Smooth muscle cell (in vitro differentiated cells): ENCODE data around the gene CNTFR. TPM values are rescaled to one million over a fixed set of nuclear protein-coding genes. Genes with fewer than 3 reads are reported as not detected.

Experiments
- DNase-seq: peaks from one replicate; lab custom pipeline; 2025; ENCODE audit not compliant: unreplicated experiment; lab: John Stamatoyannopoulos, UW
- H2AFZ ChIP-seq: fragments of 200-600 bp; sonication (generic); 2 replicates; pipeline ENCODE4 v1.6.0; 2016; ENCODE audit warnings: antibody characterized with exemption, low read depth, mild to moderate bottlenecking
- H3F3A ChIP-seq: fragments of 200-600 bp; sonication (generic); 2 replicates; pipeline ENCODE4 v1.6.0; 2017; ENCODE audit warnings: antibody characterized with exemption, low read depth
- H3K27ac ChIP-seq: fragments of 200-600 bp; sonication (generic); 2 replicates; pipeline ENCODE4 v1.5.1; 2016; ENCODE audit warnings: low read depth, mild to moderate bottlenecking
- H3K27me3 ChIP-seq: fragments of 200-600 bp; sonication (generic); 2 replicates; pipeline ENCODE4 v1.6.1; 2016; ENCODE audit warnings: low read depth, mild to moderate bottlenecking
- H3K36me3 ChIP-seq: fragments of 200-600 bp; sonication (generic); 2 replicates; pipeline ENCODE4 v1.5.1; 2016; ENCODE audit warnings: low read depth
- H3K4me1 ChIP-seq: fragments of 200-600 bp; sonication (generic); 2 replicates; pipeline ENCODE4 v1.5.1; 2016; ENCODE audit warnings: low read depth
- H3K4me2 ChIP-seq: fragments of 200-600 bp; sonication (generic); 2 replicates; pipeline ENCODE4 v1.6.0; 2016; ENCODE audit warnings: mild to moderate bottlenecking
- H3K4me3 ChIP-seq: fragments of 200-600 bp; sonication (generic); 2 replicates; pipeline ENCODE4 v1.5.1; 2016; ENCODE audit warnings: mild to moderate bottlenecking
- H3K79me2 ChIP-seq: fragments of 200-600 bp; sonication (generic); 2 replicates; pipeline ENCODE4 v1.6.0; 2016; ENCODE audit warnings: low read depth, mild to moderate bottlenecking
- H3K9ac ChIP-seq: fragments of 200-600 bp; sonication (generic); 2 replicates; pipeline ENCODE4 v1.6.0; 2016; ENCODE audit warnings: low read depth
- H3K9me3 ChIP-seq: fragments of 200-600 bp; sonication (generic); replicated peaks from 2 replicates; pipeline ENCODE4 v1.5.1; 2016; ENCODE audit warnings: low read depth
- H4K20me1 ChIP-seq: fragments of 200-600 bp; sonication (generic); 2 replicates; pipeline ENCODE4 v1.6.0; 2016; ENCODE audit warnings: low read depth
- WGBS: methylation state at CpG from one replicate; pipeline ENCODE4 v1.1.7; 2016; ENCODE audit warnings: low lambda C conversion rate; 5-methylcytosine and 5-hydroxymethylcytosine counted together
- polyA plus RNA-seq: library from polyadenylated mRNA; unstranded; fragments of >200 nt; fragmentation: Nextera tagmentation; extraction: Ambion mirVana; gene quantifications from 2 replicates; pipeline ENCODE4 v1.2.1, GENCODE V29; 2016
- total RNA-seq: library from RNA; depleted of rRNA; stranded (reverse); fragments of >200 nt; gene quantifications from 2 replicates; pipeline ENCODE4 v1.2.3, GENCODE V29; 2014
- TF ChIP-seq, protein P1 (sequence below): fragments of 200-600 bp; sonication (generic); IDR thresholded peaks from 2 replicates; pipeline ENCODE4 v1.5.1; 2017; ENCODE audit warnings: borderline replicate concordance, mild to moderate bottlenecking, antibody characterized with exemption; ENCODE audit not compliant: insufficient read depth, poor library complexity, severe bottlenecking

Gene CNTFR
- total and polyA plus RNA-seq, 2 experiments from 2014 or later = 4.3 to 16.4 TPM

GRCh38 chr9:34506623-34507022, 82.9 kb downstream of the CNTFR start:
- Histone ChIP-seq H2AFZ (no peak overlapping the region), H3K27ac (no peak overlapping the region), H4K20me1 (no peaks in the 10 kb centered on the region), H3K4me2 (no peak overlapping the region), H3K27me3 (no peaks in the 10 kb centered on the region), H3F3A (no peaks in the 10 kb centered on the region), H3K9ac (no peak overlapping the region), H3K4me1 (no peaks in the 10 kb centered on the region), H3K4me3 (no peak overlapping the region), H3K9me3 (no peaks in the 10 kb centered on the region), H3K79me2 (no peaks in the 10 kb centered on the region), H3K36me3 (no peaks in the 10 kb centered on the region)
- WGBS = 95% methylated on average over 7 of the region's 7 CpGs
- TF ChIP-seq, protein P1, sequence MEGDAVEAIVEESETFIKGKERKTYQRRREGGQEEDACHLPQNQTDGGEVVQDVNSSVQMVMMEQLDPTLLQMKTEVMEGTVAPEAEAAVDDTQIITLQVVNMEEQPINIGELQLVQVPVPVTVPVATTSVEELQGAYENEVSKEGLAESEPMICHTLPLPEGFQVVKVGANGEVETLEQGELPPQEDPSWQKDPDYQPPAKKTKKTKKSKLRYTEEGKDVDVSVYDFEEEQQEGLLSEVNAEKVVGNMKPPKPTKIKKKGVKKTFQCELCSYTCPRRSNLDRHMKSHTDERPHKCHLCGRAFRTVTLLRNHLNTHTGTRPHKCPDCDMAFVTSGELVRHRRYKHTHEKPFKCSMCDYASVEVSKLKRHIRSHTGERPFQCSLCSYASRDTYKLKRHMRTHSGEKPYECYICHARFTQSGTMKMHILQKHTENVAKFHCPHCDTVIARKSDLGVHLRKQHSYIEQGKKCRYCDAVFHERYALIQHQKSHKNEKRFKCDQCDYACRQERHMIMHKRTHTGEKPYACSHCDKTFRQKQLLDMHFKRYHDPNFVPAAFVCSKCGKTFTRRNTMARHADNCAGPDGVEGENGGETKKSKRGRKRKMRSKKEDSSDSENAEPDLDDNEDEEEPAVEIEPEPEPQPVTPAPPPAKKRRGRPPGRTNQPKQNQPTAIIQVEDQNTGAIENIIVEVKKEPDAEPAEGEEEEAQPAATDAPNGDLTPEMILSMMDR = no peak
- no peak for DNase-seq

GRCh38 chr9:34505370-34506120, 84.0 kb downstream of the CNTFR start:
- TF ChIP-seq, protein P1 = no peak
- no peaks in the 10 kb centered on the region for H3K4me1 ChIP-seq
- DNase-seq = no peak
- H3K4me2 ChIP-seq = no peak overlapping the region
- H3K27ac ChIP-seq = no peak overlapping the region
- H3K4me3 ChIP-seq = no peak overlapping the region
- no peaks in the 10 kb centered on the region for H3K9me3 ChIP-seq
- H2AFZ ChIP-seq = no peak overlapping the region
- 91% methylated on average over 5 of the region's 5 CpGs for WGBS
- no peaks in the 10 kb centered on the region for H3K27me3 ChIP-seq
- H3F3A ChIP-seq = no peaks in the 10 kb centered on the region
- no peaks in the 10 kb centered on the region for H4K20me1 ChIP-seq
- no peaks in the 10 kb centered on the region for H3K79me2 ChIP-seq
- H3K9ac ChIP-seq = no peak overlapping the region
- H3K36me3 ChIP-seq = no peaks in the 10 kb centered on the region

- Histone ChIP-seq H3K36me3 (no peaks in the 10 kb centered on the region), H3K9ac (no peak overlapping the region), H2AFZ (no peak overlapping the region), H3K27ac (no peak overlapping the region), H3F3A (no peaks in the 10 kb centered on the region), H4K20me1 (no peaks in the 10 kb centered on the region), H3K9me3 (no peaks in the 10 kb centered on the region), H3K27me3 (peaks cover 7% of the 10 kb centered on the region), H3K79me2 (no peaks in the 10 kb centered on the region), H3K4me1 (no peaks in the 10 kb centered on the region), H3K4me3 (no peak overlapping the region), H3K4me2 (no peak overlapping the region)
- DNase-seq = no peak
- TF ChIP-seq, protein P1 = no peak
Measured at GRCh38 chr9:34503406-34503805, 86.1 kb downstream of the CNTFR start.

- TF ChIP-seq, protein P1 = no peak
Measured at GRCh38 chr9:34502891-34503290, 86.6 kb downstream of the CNTFR start.

More at GRCh38 chr9:34502891-34503290, 86.6 kb downstream of the CNTFR start:
- Histone ChIP-seq H3K4me1 (no peaks in the 10 kb centered on the region), H3K9ac (no peak overlapping the region), H3K4me2 (no peak overlapping the region), H3K79me2 (no peaks in the 10 kb centered on the region), H3K9me3 (no peaks in the 10 kb centered on the region), H4K20me1 (no peaks in the 10 kb centered on the region), H2AFZ (no peak overlapping the region), H3K36me3 (no peaks in the 10 kb centered on the region), H3K27me3 (peaks cover 7% of the 10 kb centered on the region), H3K27ac (no peak overlapping the region), H3F3A (no peaks in the 10 kb centered on the region), H3K4me3 (no peak overlapping the region)
- DNase-seq = no peak
- 82% methylated on average over 6 of the region's 6 CpGs for WGBS
